DOHH2 (cell line): ENCODE results near the gene FAM241B.

ENCODE experiments used
- CTCF ChIP-seq: fragments of 200-600 bp; sonication (generic); IDR thresholded peaks from one replicate; pipeline ENCODE4 v1.5.1; 2014; ENCODE audit warnings: antibody characterized with exemption, mild to moderate bottlenecking, low read depth, low read length; ENCODE audit not compliant: poor library complexity, severe bottlenecking
- EZH2phosphoT487 ChIP-seq: fragments of 200-600 bp; sonication (generic); IDR thresholded peaks from 2 replicates; pipeline ENCODE4 v1.6.1; 2017; ENCODE audit warnings: borderline replicate concordance, mild to moderate bottlenecking, antibody characterized with exemption, low read length, moderate library complexity, mixed read lengths

GRCh38 chr10:69588358-69588757 lies 41.7 kb upstream of the FAM241B start:
- TF ChIP-seq CTCF (no peak), EZH2phosphoT487 (no peak)
